Tracheal epithelial cell (primary cell): ENCODE measurements around the gene CLDN25. TPM values are rescaled to one million over a fixed set of nuclear protein-coding genes. Genes with fewer than 3 reads are reported as not detected.

Experiments
- total RNA-seq: library from RNA; depleted of rRNA; stranded (reverse); fragments of >200 nt; gene quantifications from 2 replicates; pipeline ENCODE4 v1.2.1, GENCODE V29; 2014

CLDN25 gene
- not detected in 2 replicates for total RNA-seq

DNA sequence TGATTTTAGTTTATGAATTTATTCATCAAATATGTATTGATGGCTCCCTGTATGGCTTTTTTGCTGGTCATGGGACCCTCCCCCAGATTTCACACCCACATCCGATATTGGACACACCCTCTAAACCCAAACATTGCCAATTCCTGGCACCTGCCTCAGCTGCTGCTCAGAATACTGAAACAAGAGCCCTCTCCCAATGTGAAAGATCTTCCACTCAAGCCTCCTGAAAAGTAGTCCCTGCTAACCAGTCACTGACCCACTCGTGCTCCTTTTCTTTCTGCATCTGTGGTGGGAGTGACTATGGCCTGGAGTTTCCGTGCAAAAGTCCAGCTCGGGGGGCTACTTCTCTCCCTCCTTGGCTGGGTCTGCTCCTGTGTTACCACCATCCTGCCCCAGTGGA, at the start of gene CLDN25:
Gene CLDN25 (plus strand): TSS at position 301 of the 400 bp plus-strand sequence. CDS start 0 bp downstream, at position 301.

DNA sequence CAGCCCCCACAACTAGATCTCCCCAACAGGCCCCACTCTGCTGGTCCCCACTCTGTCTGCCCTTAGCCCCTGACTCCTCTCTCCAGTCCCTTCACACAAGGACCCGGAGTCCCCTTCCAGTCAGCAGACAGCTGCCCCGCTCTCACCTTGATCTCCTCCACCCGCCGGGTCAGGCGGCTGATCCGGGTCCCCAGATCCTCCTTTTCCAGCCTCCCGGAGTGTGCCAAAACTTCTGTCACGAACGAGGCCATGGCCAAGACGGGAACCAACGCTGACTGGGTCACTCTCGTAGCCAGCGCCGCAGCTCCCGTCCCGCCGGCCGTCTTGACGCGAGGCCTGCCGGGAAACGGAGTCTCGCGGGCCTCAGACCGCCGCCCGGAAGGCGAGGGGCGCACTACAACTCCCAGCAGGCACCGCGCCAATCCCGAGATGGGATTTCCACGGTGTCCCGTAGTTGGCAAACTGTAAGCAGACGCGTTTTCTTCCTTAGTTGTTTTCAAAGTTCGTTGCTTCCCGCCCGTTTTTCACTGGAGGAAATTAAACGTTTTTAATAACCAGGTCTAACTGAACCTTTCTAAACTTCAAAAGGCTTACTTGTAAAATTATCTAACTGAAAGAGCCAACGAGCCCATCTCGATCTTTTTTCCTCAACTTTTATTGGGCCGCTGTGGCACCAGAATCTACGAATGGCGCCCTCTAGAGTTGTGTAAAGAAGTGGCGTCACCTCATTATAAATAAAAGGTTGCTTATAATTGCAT, 6.0 kb upstream of the CLDN25 start, which contains the start of gene ZW10:
Gene ZW10 (minus strand): TSS at position 277 of the 758 bp plus-strand sequence. CDS start 26 bp downstream, at position 251.

Other genes with a start within 250 kb of the CLDN25 start
- gene TMPRSS5, start 73.5 kb upstream of the CLDN25 start, total RNA-seq = not detected in 2 replicates
- 18.3 and 18.8 TPM in 2 replicates for gene ZW10, start 6.1 kb upstream of the CLDN25 start, total RNA-seq
- gene USP28, start 95.8 kb downstream of the CLDN25 start, total RNA-seq = 40.9 and 43.1 TPM in 2 replicates
- not detected in 2 replicates for gene HTR3B, start 125.0 kb downstream of the CLDN25 start, total RNA-seq
- gene HTR3A, start 195.3 kb downstream of the CLDN25 start, total RNA-seq = 0.21 TPM in 1 of 2 replicates, not detected in the other